ENCODE measurements around the gene NKX2-8. TPM values are rescaled to one million over a fixed set of nuclear protein-coding genes. Genes with fewer than 3 reads are reported as not detected.

NKX2-8 gene
- total RNA-seq, 1 experiment from 2014 or later, result 0.18 TPM

GRCh38 chr14:36626151-36626550 lies 43.7 kb upstream of the NKX2-8 start:
- ChIA-PET POLR2A (interaction anchor here (0.8 kb wide), 1 partner anchor 15 kb away, joined by 4 read pairs; no protein-coding TSS in a partner anchor), CTCF (interaction anchor here (0.6 kb wide), 1 partner anchor 21 kb away, joined by 9 read pairs; no protein-coding TSS in a partner anchor)
- in situ Hi-C loops (cut with HindIII; ENCODE audit: low pct_unique_long_range_greater_than_20kb, low sequenced_read_pairs) (no loop called here), intact Hi-C loops (cut with micrococcal nuclease; ENCODE audit: unreplicated experiment) (no loop called here)
- DNase-seq (ENCODE audit: low read depth, low spot score), result no peak
- BruUV-seq (replicated peaks), result no TSS peak
- no peaks in the 10 kb centered on the region for H3K36me3 ChIP-seq (ENCODE audit: control insufficient read depth, insufficient read depth, low read length)
- H3K9me3 ChIP-seq (ENCODE audit: control insufficient read depth, insufficient read depth, low read depth, low read length), result no peaks in the 10 kb centered on the region
- TF ChIP-seq POLR2AphosphoS5 (IDR thresholded peaks at IDR 0.05; ENCODE audit: low read depth, low read length) (no peak), TCF7L2 (IDR thresholded peaks at IDR 0.05; ENCODE audit: low read depth, low read length) (no peak), CTCF (IDR thresholded peaks at IDR 0.05) (no peak), SIN3A (IDR thresholded peaks at IDR 0.05; ENCODE audit: borderline replicate concordance, insufficient read depth, low read depth, low read length) (no peak), REST (IDR thresholded peaks at IDR 0.05; ENCODE audit: insufficient read depth in 1 of 2, low read depth in 2 of 2, low read length in 1 of 2) (no peak)
- H3K4me1 ChIP-seq (ENCODE audit: control insufficient read depth, insufficient read depth, low read length), result no peaks in the 10 kb centered on the region
- no peak overlapping the region for H3K27ac ChIP-seq (ENCODE audit: low read length)
- H3K27me3 ChIP-seq (ENCODE audit: control insufficient read depth, insufficient read depth, low read length), result no peaks in the 10 kb centered on the region
- ATAC-seq, result no peak
- H3K4me3 ChIP-seq (ENCODE audit: low read depth in 2 of 2, low read length in 2 of 2), result no peak overlapping the region

GRCh38 chr14:36625436-36625835 lies 43.0 kb upstream of the NKX2-8 start:
- BruUV-seq (replicated peaks), result no TSS peak

More at GRCh38 chr14:36625436-36625835, 43.0 kb upstream of the NKX2-8 start:
- ChIA-PET CTCF (no interaction called here), POLR2A (no interaction called here)
- no peaks in the 10 kb centered on the region for H3K4me1 ChIP-seq (ENCODE audit: control insufficient read depth, insufficient read depth, low read length)
- H3K27me3 ChIP-seq (ENCODE audit: control insufficient read depth, insufficient read depth, low read length), result no peaks in the 10 kb centered on the region
- no peak overlapping the region for H3K27ac ChIP-seq (ENCODE audit: low read length)
- H3K36me3 ChIP-seq (ENCODE audit: control insufficient read depth, insufficient read depth, low read length), result no peaks in the 10 kb centered on the region
- in situ Hi-C loops (cut with HindIII; ENCODE audit: low pct_unique_long_range_greater_than_20kb, low sequenced_read_pairs), result no loop called here
- intact Hi-C loops (cut with micrococcal nuclease; ENCODE audit: unreplicated experiment), result no loop called here
- no peak overlapping the region for H3K4me3 ChIP-seq (ENCODE audit: low read depth in 2 of 2, low read length in 2 of 2)
- DNase-seq (ENCODE audit: low read depth, low spot score) (no peak), ATAC-seq (no peak)
- H3K9me3 ChIP-seq (ENCODE audit: control insufficient read depth, insufficient read depth, low read depth, low read length), result no peaks in the 10 kb centered on the region
- TF ChIP-seq POLR2AphosphoS5 (IDR thresholded peaks at IDR 0.05; ENCODE audit: low read depth, low read length) (no peak), CTCF (IDR thresholded peaks at IDR 0.05) (no peak), SIN3A (IDR thresholded peaks at IDR 0.05; ENCODE audit: borderline replicate concordance, insufficient read depth, low read depth, low read length) (no peak), REST (IDR thresholded peaks at IDR 0.05; ENCODE audit: insufficient read depth in 1 of 2, low read depth in 2 of 2, low read length in 1 of 2) (no peak), TCF7L2 (IDR thresholded peaks at IDR 0.05; ENCODE audit: low read depth, low read length) (no peak)
